Measurements from ENCODE around the gene GRID1.

GRID1 gene

DNA sequence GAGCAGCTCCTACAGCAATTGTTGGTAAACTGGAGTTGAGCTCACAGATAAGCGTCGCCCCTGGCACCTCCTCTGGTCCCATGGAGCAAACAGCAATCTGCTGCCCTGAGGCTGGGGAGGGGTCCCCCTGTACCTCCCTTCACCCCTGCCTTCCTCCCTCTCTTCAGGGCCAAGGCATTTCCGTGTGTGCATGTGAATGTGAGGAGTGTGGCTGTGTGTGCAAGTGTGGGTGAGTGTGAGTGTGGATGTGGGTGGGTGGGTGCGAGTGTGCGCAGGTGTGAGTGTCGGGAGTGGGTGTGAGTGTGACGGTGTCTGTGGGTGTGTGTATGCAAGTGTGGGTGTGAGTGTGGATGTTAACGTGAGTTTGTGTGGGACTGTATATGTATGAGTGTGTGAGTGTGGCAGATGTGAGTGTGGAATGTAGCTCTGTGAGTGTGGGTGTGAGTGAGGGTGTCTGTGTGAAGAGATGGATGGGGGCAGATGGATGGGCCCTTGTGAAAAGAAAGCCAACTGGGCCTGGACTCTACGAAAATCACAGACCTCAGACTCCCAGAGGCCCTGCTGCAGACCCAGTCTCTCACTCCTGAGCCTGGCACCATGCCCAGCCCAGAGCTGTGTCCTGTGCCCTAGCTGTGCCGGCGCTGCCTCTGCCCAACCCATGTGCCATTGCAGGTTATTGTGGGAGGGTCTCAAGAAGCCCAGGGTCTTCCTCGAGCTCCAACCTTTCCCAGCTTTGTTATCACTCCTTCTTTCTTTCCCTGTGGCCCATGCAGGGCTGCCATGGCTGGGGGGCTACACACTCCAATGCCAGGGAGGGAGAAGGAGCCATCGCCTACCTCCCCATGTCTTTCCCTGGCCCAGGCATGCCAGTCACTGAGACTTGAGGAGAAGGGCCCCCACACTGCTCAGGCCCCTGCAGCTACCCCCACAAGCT lies 73.9 kb downstream of the GRID1 start:
- DNase-seq (ENCODE audit: insufficient read length, low spot score) (no peak), FAIRE-seq (no peak)
- TF ChIP-seq, protein P1, sequence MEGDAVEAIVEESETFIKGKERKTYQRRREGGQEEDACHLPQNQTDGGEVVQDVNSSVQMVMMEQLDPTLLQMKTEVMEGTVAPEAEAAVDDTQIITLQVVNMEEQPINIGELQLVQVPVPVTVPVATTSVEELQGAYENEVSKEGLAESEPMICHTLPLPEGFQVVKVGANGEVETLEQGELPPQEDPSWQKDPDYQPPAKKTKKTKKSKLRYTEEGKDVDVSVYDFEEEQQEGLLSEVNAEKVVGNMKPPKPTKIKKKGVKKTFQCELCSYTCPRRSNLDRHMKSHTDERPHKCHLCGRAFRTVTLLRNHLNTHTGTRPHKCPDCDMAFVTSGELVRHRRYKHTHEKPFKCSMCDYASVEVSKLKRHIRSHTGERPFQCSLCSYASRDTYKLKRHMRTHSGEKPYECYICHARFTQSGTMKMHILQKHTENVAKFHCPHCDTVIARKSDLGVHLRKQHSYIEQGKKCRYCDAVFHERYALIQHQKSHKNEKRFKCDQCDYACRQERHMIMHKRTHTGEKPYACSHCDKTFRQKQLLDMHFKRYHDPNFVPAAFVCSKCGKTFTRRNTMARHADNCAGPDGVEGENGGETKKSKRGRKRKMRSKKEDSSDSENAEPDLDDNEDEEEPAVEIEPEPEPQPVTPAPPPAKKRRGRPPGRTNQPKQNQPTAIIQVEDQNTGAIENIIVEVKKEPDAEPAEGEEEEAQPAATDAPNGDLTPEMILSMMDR (IDR thresholded peaks at IDR 0.05; ENCODE audit: insufficient read depth, missing control alignments): no peak

DNA sequence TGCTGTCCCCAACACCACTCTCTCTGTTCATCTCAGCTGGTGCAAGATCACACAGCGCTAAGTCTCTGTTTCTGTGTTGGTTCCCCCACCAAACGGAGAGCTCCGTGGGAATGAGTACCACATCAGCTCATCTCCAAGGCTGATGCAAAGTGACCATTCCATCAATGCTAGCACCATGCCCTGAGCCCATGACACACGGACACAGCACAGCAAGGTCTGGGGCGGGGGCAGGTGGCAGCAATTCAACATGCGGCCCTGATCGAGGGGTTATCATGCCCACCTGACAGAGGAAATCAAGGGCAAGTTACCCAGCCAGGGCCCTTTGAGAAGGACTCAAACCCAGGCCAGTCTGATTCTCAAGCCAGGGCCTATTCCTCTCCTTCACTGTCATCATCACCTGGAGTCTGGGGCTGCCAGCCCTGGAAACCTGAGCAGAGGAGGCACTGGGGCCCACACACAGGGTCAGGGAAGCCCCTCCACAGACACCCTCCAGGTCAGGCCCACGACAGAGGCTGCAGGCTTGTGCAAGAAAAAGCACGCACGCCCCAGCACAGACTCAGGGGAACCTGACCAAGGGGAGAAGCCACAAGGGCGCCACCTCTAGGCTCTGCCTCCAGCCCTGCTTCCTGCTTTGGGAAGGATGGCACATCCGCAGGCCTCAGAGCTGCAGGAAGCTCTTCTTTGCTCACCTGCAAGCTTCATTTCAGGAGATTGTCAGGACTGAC lies 74.8 kb downstream of the GRID1 start:
- FAIRE-seq (no peak), DNase-seq (ENCODE audit: insufficient read length, low spot score) (no peak)
- TF ChIP-seq, protein P1 (IDR thresholded peaks at IDR 0.05; ENCODE audit: insufficient read depth, missing control alignments): peak; percentile 28

DNA sequence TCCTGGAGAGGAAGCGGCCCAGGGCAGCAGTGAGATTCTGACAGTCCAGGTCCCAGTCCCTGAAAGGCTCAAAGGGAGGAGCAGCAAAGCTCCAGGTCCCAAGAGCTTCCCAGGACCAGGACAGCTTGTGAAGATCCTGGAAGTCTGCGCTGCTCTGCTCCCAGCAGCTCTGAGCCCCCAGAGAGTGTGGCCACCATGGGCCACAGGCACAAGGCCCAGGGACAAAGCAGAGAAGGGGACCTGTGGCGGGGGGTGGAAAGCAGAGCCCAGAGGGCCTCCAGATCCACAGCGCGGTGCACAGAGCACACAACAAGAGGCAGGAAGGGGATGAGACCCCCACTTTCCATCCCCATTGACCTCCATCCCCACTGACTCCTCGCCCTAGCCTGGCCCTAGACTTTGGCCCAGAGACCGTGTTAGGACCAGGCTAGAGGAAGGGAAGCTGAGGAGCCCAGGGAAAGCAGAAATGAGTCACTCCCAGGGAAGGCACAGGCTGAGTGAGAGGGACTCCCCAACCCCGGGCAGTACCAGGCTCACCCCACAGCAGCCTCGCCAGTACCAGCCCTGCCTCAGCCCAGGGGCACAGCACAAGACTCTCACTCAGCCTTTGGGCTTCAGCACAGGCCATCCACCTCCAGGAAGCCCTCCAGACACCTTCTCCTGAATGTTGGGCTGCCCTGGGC lies 75.5 kb downstream of the GRID1 start:
- FAIRE-seq (no peak), DNase-seq (ENCODE audit: insufficient read length, low spot score) (no peak)
- TF ChIP-seq, protein P1 (IDR thresholded peaks at IDR 0.05; ENCODE audit: insufficient read depth, missing control alignments): no peak

DNA sequence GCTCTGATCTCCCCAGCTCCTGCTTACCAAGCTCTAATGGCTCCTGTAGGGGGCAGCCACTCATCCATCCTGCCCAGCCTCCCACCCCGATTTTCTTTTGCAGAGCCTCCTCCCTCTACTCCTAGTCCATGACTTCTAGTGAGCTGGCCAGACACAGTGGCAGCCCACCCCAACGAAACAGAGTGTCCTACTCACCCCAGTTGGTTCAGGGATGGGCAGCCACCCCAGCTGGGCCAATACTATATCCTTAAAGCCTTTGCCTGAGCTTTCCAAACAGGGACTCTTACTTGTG lies 77.1 kb downstream of the GRID1 start:
- FAIRE-seq (no peak), DNase-seq (ENCODE audit: insufficient read length, low spot score) (no peak)
- TF ChIP-seq, protein P1 (IDR thresholded peaks at IDR 0.05; ENCODE audit: insufficient read depth, missing control alignments): no peak

DNA sequence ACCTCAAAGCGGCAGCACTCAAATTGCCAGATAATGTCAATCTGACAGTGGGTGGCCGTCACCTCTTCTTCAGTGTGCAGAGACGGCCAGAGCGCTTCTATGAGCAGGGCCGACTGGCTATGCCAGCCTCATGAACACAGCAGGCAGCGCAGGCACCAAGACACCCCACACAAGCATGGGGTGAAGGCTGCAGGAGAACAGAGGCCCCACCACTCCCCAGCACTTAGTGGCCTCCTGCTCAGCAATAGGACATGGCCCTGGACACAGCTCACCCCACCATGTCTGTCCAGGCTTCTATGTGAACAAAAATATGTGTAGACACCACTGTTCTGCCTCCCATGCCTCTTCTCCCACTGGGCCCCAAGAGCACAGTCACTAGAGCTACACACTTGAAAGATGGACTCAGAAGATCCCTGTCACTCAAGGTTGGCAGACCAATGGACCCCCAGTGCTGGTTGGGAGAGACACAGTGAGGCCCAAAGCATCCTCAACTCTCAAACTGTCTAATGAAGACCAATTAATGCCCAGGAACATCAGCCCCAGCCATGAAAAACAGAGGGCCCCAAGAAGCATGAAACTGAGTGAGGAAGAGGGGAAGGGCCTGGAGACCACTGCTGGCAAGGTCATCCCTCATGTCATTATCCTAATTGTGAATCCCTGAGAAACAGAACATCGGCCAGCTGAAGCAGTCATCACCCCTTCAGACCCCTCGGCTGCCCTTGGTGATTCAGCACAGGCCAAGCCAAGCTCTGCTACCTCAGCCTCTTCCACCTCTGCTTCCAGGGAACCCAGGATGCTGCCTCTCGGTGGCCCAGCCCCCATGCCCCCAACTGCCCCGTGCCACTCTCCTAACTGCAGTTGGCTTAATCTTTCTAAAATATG lies 77.7 kb downstream of the GRID1 start:
- DNase-seq (ENCODE audit: insufficient read length, low spot score): no peak
- TF ChIP-seq, protein P1 (IDR thresholded peaks at IDR 0.05; ENCODE audit: insufficient read depth, missing control alignments): no peak
- FAIRE-seq: no peak

DNA sequence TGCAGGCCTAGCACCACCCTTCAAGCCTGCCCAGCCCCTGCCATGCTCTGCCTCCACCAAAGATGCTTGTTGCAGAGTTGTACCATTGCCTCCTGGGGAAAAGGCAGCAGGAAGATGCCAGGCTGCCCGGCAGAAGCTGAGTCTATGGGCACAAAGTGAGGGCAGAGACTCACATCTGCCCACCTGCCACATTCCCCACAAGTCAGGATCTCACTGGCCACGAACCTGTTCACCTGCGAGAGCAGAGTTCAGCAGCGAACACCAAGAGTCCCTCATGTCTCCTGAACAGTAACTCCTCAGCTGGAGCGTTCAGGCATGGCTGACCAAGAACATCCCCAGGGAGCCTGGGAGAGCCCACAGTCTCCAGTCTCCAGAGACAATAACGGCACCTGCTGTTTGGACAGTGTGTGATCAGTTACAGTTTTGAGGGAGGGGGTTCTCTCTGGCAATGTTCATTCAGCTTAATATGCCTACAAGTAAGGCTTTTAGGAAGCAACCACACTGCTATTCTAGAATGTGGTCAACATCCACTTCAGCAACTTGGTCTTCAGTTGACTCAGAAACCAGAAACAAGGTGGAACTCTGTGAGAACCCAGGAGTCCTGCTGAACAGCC lies 78.5 kb downstream of the GRID1 start:
- DNase-seq (ENCODE audit: insufficient read length, low spot score) (no peak), FAIRE-seq (no peak)
- TF ChIP-seq, protein P1 (IDR thresholded peaks at IDR 0.05; ENCODE audit: insufficient read depth, missing control alignments): no peak
